Measurements from ENCODE around the gene MARCHF2. TPM values are rescaled to one million over a fixed set of nuclear protein-coding genes. Genes with fewer than 3 reads are reported as not detected.

Gene MARCHF2
- total and polyA plus RNA-seq, 7 donors, result 25.8 to 383 (median 283) TPM

GRCh38 chr19:8397746-8398310, 15.3 kb upstream of the MARCHF2 start:
- H3K36me3 ChIP-seq, result peaks cover 6 to 33% (median 16%) of the 10 kb centered on the region in 4 donors
- peaks cover 0 to 49% (median 44%) of the 10 kb centered on the region in 4 donors for H3K4me1 ChIP-seq
- intact Hi-C loops (cut with DNase I), result loop anchor here (1.0 to 5.0 kb wide), 2 partner anchors 44 to 109 kb away; no protein-coding TSS in a partner anchor
- H3K9me3 ChIP-seq, result no peaks in the 10 kb centered on the region
- DNase-seq, result no peak
- TF ChIP-seq, protein P1, sequence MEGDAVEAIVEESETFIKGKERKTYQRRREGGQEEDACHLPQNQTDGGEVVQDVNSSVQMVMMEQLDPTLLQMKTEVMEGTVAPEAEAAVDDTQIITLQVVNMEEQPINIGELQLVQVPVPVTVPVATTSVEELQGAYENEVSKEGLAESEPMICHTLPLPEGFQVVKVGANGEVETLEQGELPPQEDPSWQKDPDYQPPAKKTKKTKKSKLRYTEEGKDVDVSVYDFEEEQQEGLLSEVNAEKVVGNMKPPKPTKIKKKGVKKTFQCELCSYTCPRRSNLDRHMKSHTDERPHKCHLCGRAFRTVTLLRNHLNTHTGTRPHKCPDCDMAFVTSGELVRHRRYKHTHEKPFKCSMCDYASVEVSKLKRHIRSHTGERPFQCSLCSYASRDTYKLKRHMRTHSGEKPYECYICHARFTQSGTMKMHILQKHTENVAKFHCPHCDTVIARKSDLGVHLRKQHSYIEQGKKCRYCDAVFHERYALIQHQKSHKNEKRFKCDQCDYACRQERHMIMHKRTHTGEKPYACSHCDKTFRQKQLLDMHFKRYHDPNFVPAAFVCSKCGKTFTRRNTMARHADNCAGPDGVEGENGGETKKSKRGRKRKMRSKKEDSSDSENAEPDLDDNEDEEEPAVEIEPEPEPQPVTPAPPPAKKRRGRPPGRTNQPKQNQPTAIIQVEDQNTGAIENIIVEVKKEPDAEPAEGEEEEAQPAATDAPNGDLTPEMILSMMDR (IDR thresholded peaks at IDR 0.05), result no peak
- 91 to 92% methylated on average over 10 of the region's 10 CpGs for WGBS, 2 donors
- no peaks in the 10 kb centered on the region for H3K27me3 ChIP-seq
- peak overlapping the region in 2 of 4 donors; percentile 11 to 28 for H3K27ac ChIP-seq
- H3K4me3 ChIP-seq, result no peak overlapping the region

DNA sequence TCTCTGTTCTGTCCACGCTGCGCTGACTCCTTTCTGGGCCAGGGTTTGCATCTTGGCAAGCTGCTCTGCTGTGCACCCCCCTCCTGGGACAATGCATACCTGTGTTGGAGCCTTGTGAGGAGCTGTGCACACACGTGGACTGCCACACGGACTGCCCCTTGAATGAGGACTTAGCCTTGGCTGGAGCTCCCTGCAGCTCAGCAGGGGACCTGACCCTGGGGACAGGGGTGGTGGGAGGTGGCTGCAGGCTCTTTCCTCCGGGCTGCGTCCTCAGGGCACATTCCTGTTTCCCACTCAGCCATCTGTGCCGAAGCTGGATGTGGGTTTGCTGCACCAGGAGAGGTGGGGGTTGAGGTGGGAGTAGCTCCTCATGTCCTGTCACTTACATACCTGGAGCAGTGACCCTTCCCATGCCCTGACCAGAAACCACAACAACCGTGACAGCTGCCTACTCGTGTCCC, 14.8 kb upstream of the MARCHF2 start:
- TF ChIP-seq EP300 (IDR thresholded peaks at IDR 0.05), result no peak
- no peak for TF ChIP-seq POLR2AphosphoS5 (IDR thresholded peaks at IDR 0.05)
- no peak for TF ChIP-seq POLR2A (IDR thresholded peaks at IDR 0.05)
- TF ChIP-seq, protein P1 (IDR thresholded peaks at IDR 0.05), result no peak
- WGBS, 2 donors, result 72 to 86% methylated on average over 9 of the region's 9 CpGs
- peaks cover 6 to 38% (median 21%) of the 10 kb centered on the region in 4 donors for H3K36me3 ChIP-seq
- H3K4me3 ChIP-seq, result no peak overlapping the region
- intact Hi-C loops (cut with DNase I), result loop anchor here (5.0 kb wide), 1 partner anchor 109 kb away; no protein-coding TSS in a partner anchor
- peaks cover 0 to 48% (median 39%) of the 10 kb centered on the region in 4 donors for H3K4me1 ChIP-seq
- H3K27me3 ChIP-seq, result no peaks in the 10 kb centered on the region
- H3K27ac ChIP-seq, result no peak overlapping the region
- DNase-seq, result no peak
- H3K9me3 ChIP-seq, result no peaks in the 10 kb centered on the region

DNA sequence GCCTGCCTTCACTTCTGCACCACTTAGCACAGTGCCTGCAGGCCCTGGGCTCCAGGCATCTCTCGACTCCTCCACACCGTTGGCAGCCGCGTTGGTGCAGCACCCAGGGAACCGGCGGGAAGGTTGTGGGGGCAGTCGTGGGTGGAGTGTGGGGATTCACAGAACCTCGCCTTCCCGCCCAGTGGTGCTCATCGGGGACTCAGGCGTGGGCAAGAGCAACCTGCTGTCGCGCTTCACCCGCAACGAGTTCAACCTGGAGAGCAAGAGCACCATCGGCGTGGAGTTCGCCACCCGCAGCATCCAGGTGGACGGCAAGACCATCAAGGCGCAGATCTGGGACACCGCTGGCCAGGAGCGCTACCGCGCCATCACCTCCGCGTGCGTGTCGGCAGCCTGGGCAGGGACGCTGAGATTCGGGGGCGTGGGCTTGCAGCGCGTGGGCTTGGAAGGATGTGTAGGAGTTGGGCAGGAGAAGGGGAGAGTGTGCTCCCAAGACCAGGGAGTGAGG, 13.4 kb upstream of the MARCHF2 start:
- intact Hi-C loops (cut with DNase I), result loop anchor here (5.0 kb wide), 1 partner anchor 108 kb away; no protein-coding TSS in a partner anchor

GRCh38 chr19:8401981-8402411, 11.1 kb upstream of the MARCHF2 start:
- 93 to 95% methylated on average over 21 of the region's 21 CpGs for WGBS, 2 donors
- H3K9me3 ChIP-seq, result no peaks in the 10 kb centered on the region
- no peak overlapping the region for H3K4me3 ChIP-seq
- intact Hi-C loops (cut with DNase I), result no loop called here
- peaks cover 0 to 30% (median 13%) of the 10 kb centered on the region in 4 donors for H3K4me1 ChIP-seq
- no peak overlapping the region for H3K27ac ChIP-seq
- H3K36me3 ChIP-seq, result peaks cover 6 to 59% (median 31%) of the 10 kb centered on the region in 4 donors
- no peak for TF ChIP-seq POLR2A (IDR thresholded peaks at IDR 0.05)
- TF ChIP-seq POLR2AphosphoS5 (IDR thresholded peaks at IDR 0.05), result no peak
- TF ChIP-seq EP300 (IDR thresholded peaks at IDR 0.05), result no peak
- TF ChIP-seq, protein P1 (IDR thresholded peaks at IDR 0.05), result no peak
- DNase-seq, result no peak
- H3K27me3 ChIP-seq, result no peaks in the 10 kb centered on the region

More for the DNA sequence above, 13.4 kb upstream of the MARCHF2 start:
- TF ChIP-seq POLR2AphosphoS5 (IDR thresholded peaks at IDR 0.05) (no peak), POLR2A (IDR thresholded peaks at IDR 0.05) (no peak), EP300 (IDR thresholded peaks at IDR 0.05) (no peak)
- TF ChIP-seq, protein P1 (IDR thresholded peaks at IDR 0.05), result no peak
- no peaks in the 10 kb centered on the region for H3K27me3 ChIP-seq
- H3K4me3 ChIP-seq, result no peak overlapping the region
- peaks cover 6 to 50% (median 30%) of the 10 kb centered on the region in 4 donors for H3K36me3 ChIP-seq
- H3K27ac ChIP-seq, result no peak overlapping the region
- 95% methylated on average over 34 of the region's 34 CpGs for WGBS, 2 donors
- no peaks in the 10 kb centered on the region for H3K9me3 ChIP-seq
- DNase-seq, result no peak
- peaks cover 0 to 44% (median 25%) of the 10 kb centered on the region in 4 donors for H3K4me1 ChIP-seq
